WERI-Rb-1 (cell line): ENCODE measurements around the gene PCSK5.

Source experiments
- DNase-seq: peaks from one replicate; pipeline ENCODE4 v3.0.0-alpha.2; 2020
- H3K27ac ChIP-seq: fragments of 250-450 bp; sonication (Bioruptor Pico); 2 replicates; pipeline ENCODE4 v1.5.1; 2020; ENCODE audit warnings: mild to moderate bottlenecking, moderate library complexity
- H3K27me3 ChIP-seq: fragments of 250-450 bp; sonication (Bioruptor Pico); 2 replicates; pipeline ENCODE4 v1.5.1; 2021; ENCODE audit warnings: mild to moderate bottlenecking, low read depth, moderate library complexity; ENCODE audit not compliant: insufficient read depth, severe bottlenecking
- H3K36me3 ChIP-seq: fragments of 250-450 bp; sonication (Bioruptor Pico); 2 replicates; pipeline ENCODE4 v1.5.1; 2020; ENCODE audit warnings: mild to moderate bottlenecking, moderate library complexity
- H3K4me3 ChIP-seq: 2 replicates; pipeline ENCODE4 v1.5.1; 2011; ENCODE audit warnings: low read depth, mild to moderate bottlenecking, control low read depth, low read length
- H3K9me3 ChIP-seq: fragments of 250-450 bp; sonication (Bioruptor Pico); 2 replicates; pipeline ENCODE4 v1.5.1; 2021; ENCODE audit warnings: mild to moderate bottlenecking, moderate library complexity; ENCODE audit not compliant: severe bottlenecking
- CTCF ChIP-seq: IDR thresholded peaks from 2 replicates; pipeline ENCODE4 v1.5.1; 2011; ENCODE audit warnings: low read depth, mild to moderate bottlenecking, control low read depth, inconsistent platforms, low read length

PCSK5 gene

GRCh38 chr9:76221423-76221822, 330.9 kb downstream of the PCSK5 start:
- no peak for TF ChIP-seq CTCF
- no peaks in the 10 kb centered on the region for H3K9me3 ChIP-seq
- DNase-seq: no peak
- H3K27me3 ChIP-seq: no peaks in the 10 kb centered on the region
- H3K4me3 ChIP-seq: no peak overlapping the region
- H3K36me3 ChIP-seq: no peaks in the 10 kb centered on the region
- no peak overlapping the region for H3K27ac ChIP-seq

GRCh38 chr9:76223749-76224340, 333.4 kb downstream of the PCSK5 start:
- Histone ChIP-seq H3K27ac (no peak overlapping the region), H3K27me3 (no peaks in the 10 kb centered on the region), H3K36me3 (no peaks in the 10 kb centered on the region), H3K4me3 (no peak overlapping the region), H3K9me3 (no peaks in the 10 kb centered on the region)
- no peak for DNase-seq
- no peak for TF ChIP-seq CTCF

DNA sequence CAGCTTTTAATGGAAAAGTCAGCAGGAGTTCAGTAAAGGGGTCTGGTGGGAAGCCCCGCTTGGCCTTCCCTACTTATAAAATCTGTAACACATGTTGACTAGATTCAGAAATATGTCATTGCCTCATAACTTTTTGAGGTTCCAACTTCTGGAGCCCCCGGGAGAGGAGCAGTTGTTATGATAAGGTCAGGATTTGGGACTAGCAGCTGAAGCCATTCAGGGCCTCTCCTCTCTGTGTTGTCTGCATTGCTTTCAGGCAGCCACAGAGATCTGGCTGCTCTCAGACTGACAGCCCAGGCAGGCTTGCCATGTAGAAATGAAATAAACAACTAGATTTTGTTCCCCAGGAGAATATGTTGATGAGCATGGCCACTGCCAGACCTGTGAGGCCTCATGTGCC, 336.7 kb downstream of the PCSK5 start:
- H3K9me3 ChIP-seq: no peaks in the 10 kb centered on the region
- no peaks in the 10 kb centered on the region for H3K36me3 ChIP-seq
- no peak for DNase-seq
- no peak overlapping the region for H3K4me3 ChIP-seq
- no peak overlapping the region for H3K27ac ChIP-seq
- TF ChIP-seq CTCF: no peak
- no peaks in the 10 kb centered on the region for H3K27me3 ChIP-seq

DNA sequence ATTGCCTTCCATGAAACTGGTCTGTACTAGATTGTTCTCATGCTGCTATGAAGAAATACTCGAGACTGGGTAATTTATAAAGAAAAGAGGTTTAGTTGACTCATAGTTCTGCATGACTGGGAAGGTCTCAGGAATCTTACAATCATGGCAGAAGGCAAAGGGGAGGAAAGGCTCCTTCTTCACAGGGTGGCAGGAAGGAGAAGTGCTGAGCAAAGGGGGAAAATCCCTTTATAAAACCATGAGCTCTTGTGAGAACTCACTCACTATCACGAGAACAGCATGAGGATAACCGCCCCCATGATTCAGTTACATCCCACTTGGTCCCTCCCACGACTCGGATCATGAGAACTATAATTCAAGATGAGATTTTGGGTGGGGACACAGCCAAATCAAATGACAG, 340.5 kb downstream of the PCSK5 start:
- DNase-seq: no peak
- H3K9me3 ChIP-seq: no peaks in the 10 kb centered on the region
- H3K27me3 ChIP-seq: no peaks in the 10 kb centered on the region
- H3K4me3 ChIP-seq: no peak overlapping the region
- no peaks in the 10 kb centered on the region for H3K36me3 ChIP-seq
- H3K27ac ChIP-seq: no peak overlapping the region
- TF ChIP-seq CTCF: no peak

- DNase-seq: no peak
- H3K27ac ChIP-seq: no peak overlapping the region
- no peaks in the 10 kb centered on the region for H3K9me3 ChIP-seq
- TF ChIP-seq CTCF: no peak
- H3K27me3 ChIP-seq: no peaks in the 10 kb centered on the region
- no peaks in the 10 kb centered on the region for H3K36me3 ChIP-seq
- no peak overlapping the region for H3K4me3 ChIP-seq
Observed at GRCh38 chr9:76232861-76233489, 342.5 kb downstream of the PCSK5 start.

DNA sequence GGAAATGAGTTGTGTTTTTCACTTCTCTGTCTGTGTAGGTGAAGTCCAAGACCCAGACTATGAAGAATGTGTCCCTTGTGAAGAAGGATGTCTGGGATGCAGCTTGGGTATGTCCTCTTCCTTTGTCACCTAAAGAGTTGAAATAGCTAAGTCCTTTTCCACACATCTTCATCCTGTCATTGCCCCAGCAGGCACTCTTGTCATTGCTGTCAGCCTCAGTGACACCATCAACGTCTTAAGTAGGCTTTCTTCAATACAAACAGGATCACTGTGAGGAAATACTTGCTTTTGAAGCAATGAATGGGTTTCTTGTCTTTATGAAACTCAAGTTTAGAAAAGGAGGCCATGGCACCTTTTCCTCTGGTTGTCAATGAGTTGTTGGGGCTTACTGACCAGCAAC, 350.1 kb downstream of the PCSK5 start:
- H3K4me3 ChIP-seq: no peak overlapping the region
- no peak for DNase-seq
- no peaks in the 10 kb centered on the region for H3K9me3 ChIP-seq
- no peaks in the 10 kb centered on the region for H3K36me3 ChIP-seq
- no peak overlapping the region for H3K27ac ChIP-seq
- H3K27me3 ChIP-seq: no peaks in the 10 kb centered on the region
- no peak for TF ChIP-seq CTCF
